RWPE2 (cell line): ENCODE measurements around the gene IQGAP2.

Source experiments
- ATAC-seq: fragments of 200-7000 bp; cut with Tn5 transposase; 3 replicates; pipeline ENCODE4 v1.9.1; 2021; ENCODE audit warnings: low read depth
- DNase-seq: peaks from one replicate; pipeline ENCODE4 v3.0.0-alpha.2; 2020; ENCODE audit warnings: low spot score
- H3K27ac ChIP-seq: fragments of 450-650 bp; 2 replicates; pipeline ENCODE4 v1.5.1; 2017; ENCODE audit warnings: mild to moderate bottlenecking; ENCODE audit not compliant: poor library complexity, severe bottlenecking
- H3K27me3 ChIP-seq: fragments of 250-450 bp; sonication (Bioruptor Pico); 2 replicates; pipeline ENCODE4 v1.5.1; 2021; ENCODE audit warnings: mild to moderate bottlenecking, moderate library complexity; ENCODE audit not compliant: insufficient read depth, poor library complexity, severe bottlenecking
- H3K36me3 ChIP-seq: fragments of 250-450 bp; sonication (Bioruptor Pico); 2 replicates; pipeline ENCODE4 v1.5.1; 2020; ENCODE audit warnings: low read depth, mild to moderate bottlenecking, moderate library complexity
- H3K4me1 ChIP-seq: fragments of 250-450 bp; sonication (Bioruptor Pico); 2 replicates; pipeline ENCODE4 v1.5.1; 2021; ENCODE audit warnings: mild to moderate bottlenecking, moderate library complexity; ENCODE audit not compliant: insufficient read depth, poor library complexity, severe bottlenecking
- H3K4me3 ChIP-seq: fragments of 250-450 bp; sonication (Bioruptor Pico); 2 replicates; pipeline ENCODE4 v1.5.1; 2021; ENCODE audit warnings: mild to moderate bottlenecking, moderate library complexity; ENCODE audit not compliant: severe bottlenecking
- H3K9me3 ChIP-seq: fragments of 250-450 bp; sonication (Bioruptor Pico); 2 replicates; pipeline ENCODE4 v1.5.1; 2021; ENCODE audit warnings: mild to moderate bottlenecking, moderate library complexity; ENCODE audit not compliant: severe bottlenecking
- CTCF ChIP-seq: fragments of 450-650 bp; IDR thresholded peaks from one replicate; pipeline ENCODE4 v1.5.1; 2017; ENCODE audit warnings: mild to moderate bottlenecking, moderate library complexity; ENCODE audit not compliant: poor library complexity, severe bottlenecking

The IQGAP2 gene

DNA sequence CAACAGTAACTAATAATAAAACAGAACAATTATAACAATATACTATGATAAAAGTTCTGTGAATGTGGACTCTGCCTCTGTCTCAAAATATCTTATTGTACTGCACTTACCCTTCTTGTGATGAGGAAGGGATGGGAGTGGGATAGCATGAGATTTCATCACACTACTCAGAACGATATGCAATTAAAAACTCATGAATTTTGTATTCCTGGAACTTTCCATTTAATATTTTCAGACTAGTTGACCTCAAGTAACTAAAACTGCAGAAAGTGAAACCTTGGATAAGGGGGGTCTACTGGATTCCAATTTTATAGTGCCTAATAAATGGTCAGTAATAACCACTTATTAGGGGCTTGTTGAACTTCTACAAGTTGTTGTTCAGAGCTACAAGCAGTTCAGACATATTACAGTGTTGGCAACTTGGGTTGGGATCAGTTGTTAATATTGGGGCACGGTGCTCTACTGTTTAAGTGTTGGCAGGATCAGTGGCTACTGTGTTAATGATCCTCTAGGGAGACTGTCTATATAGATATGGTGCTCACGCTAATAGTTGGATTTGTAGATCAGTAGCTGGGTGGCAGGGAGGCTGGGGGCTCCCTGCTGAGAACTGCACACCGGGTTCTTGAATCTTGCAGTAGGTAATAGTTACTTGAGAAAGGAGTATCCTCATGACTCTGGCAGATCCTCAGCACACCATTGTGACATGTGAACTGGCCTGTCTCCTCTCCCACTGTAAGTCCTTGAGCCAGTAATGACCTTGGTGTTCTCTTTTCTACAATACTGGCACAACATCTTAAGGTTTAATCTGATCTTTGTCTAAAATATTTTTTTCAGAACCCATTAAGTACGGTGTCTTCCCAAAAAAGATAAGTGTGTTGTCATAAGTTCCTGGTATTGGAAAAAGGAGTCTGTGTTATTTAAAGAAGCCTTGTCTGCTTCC is 158.1 kb downstream of the IQGAP2 start:
- no peaks in the 10 kb centered on the region for H3K36me3 ChIP-seq
- H3K27ac ChIP-seq = no peak overlapping the region
- H3K4me1 ChIP-seq = no peaks in the 10 kb centered on the region
- no peak overlapping the region for H3K4me3 ChIP-seq
- H3K27me3 ChIP-seq = peaks cover 5% of the 10 kb centered on the region
- no peak for TF ChIP-seq CTCF
- ATAC-seq (no peak), DNase-seq (no peak)
- H3K9me3 ChIP-seq = no peaks in the 10 kb centered on the region

DNA sequence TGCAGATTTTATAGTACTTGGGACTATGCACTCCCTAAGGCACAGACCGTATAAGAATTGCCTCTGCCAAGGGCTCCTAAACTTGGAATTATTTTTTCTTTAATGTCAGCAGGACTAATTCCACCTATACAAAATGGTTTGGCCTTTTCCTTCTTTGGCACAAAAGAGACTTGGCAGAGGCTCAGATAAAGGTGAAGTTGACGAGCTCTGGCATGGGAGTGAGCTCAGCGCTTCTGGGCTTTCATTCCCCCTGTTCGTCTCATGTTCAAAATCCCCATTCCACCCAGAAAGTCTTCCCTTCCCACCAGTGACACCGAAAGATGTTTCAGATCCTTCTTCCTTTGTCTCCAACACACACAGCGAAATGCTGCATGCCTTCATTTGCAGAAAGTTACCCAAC is 158.9 kb downstream of the IQGAP2 start:
- no peaks in the 10 kb centered on the region for H3K9me3 ChIP-seq
- TF ChIP-seq CTCF = no peak
- H3K27ac ChIP-seq = no peak overlapping the region

DNA sequence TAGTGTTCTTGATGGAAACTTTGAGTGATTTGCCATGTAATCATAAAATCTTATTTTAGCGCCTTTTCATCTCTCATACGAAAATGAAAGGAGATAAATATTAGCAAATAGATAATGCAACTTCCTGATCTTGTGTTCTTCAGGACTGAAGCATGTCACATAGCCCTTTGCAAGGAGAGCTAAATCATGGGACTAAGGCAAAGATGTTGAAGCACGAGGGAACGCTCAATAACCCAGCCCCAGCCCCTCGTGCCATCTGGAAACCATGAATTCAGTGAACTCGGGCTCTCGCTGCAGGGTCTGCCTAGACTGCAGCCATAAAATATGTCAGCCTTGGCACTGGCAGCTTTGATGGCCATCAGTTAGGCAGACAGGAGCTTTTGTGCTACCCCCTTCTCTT is 161.9 kb downstream of the IQGAP2 start:
- Histone ChIP-seq H3K4me3 (no peak overlapping the region), H3K27ac (no peak overlapping the region), H3K9me3 (no peaks in the 10 kb centered on the region), H3K4me1 (no peaks in the 10 kb centered on the region), H3K36me3 (no peaks in the 10 kb centered on the region), H3K27me3 (peaks cover 5% of the 10 kb centered on the region)
- TF ChIP-seq CTCF = no peak
- no peak for ATAC-seq
- DNase-seq = no peak

More for the DNA sequence above, 158.9 kb downstream of the IQGAP2 start:
- Histone ChIP-seq H3K4me1 (no peaks in the 10 kb centered on the region), H3K27me3 (peaks cover 5% of the 10 kb centered on the region), H3K36me3 (no peaks in the 10 kb centered on the region), H3K4me3 (no peak overlapping the region)
- DNase-seq = no peak
- no peak for ATAC-seq

- no peak for ATAC-seq
Observed at GRCh38 chr5:76570153-76570552, 167.1 kb downstream of the IQGAP2 start.

More at GRCh38 chr5:76570153-76570552, 167.1 kb downstream of the IQGAP2 start:
- Histone ChIP-seq H3K27me3 (no peaks in the 10 kb centered on the region), H3K36me3 (no peaks in the 10 kb centered on the region), H3K9me3 (no peaks in the 10 kb centered on the region), H3K4me3 (no peak overlapping the region), H3K27ac (no peak overlapping the region), H3K4me1 (no peaks in the 10 kb centered on the region)
- no peak for DNase-seq
- TF ChIP-seq CTCF = no peak
